Stromal cell of bone marrow (primary cell): ENCODE data around the gene SVOPL.

Experiments
- DNase-seq: peaks from one replicate; pipeline ENCODE4 v3.0.0-alpha.2; 2012; ENCODE audit warnings: low read depth

SVOPL gene

GRCh38 chr7:138658889-138659288 is 42.3 kb downstream of the SVOPL start:
- DNase-seq: no peak

GRCh38 chr7:138657854-138658386 is 43.2 kb downstream of the SVOPL start:
- no peak for DNase-seq

- no peak for DNase-seq
Observed at GRCh38 chr7:138656952-138657351, 44.2 kb downstream of the SVOPL start.

- DNase-seq: no peak
Observed at GRCh38 chr7:138654616-138655015, 46.5 kb downstream of the SVOPL start.

GRCh38 chr7:138649506-138649905 is 51.7 kb downstream of the SVOPL start:
- DNase-seq: no peak

- DNase-seq: no peak
Observed at GRCh38 chr7:138645284-138645683, 55.9 kb downstream of the SVOPL start.

GRCh38 chr7:138632826-138633602 is 68.1 kb downstream of the SVOPL start:
- DNase-seq: no peak

GRCh38 chr7:138632384-138632783 is 68.8 kb downstream of the SVOPL start:
- DNase-seq: no peak

GRCh38 chr7:138630059-138630610 is 71.0 kb downstream of the SVOPL start:
- no peak for DNase-seq

GRCh38 chr7:138627361-138627760 is 73.8 kb downstream of the SVOPL start:
- no peak for DNase-seq

GRCh38 chr7:138626846-138627245 is 74.3 kb downstream of the SVOPL start:
- DNase-seq: no peak

GRCh38 chr7:138625849-138626230 is 75.3 kb downstream of the SVOPL start:
- no peak for DNase-seq

GRCh38 chr7:138625084-138625848 is 75.9 kb downstream of the SVOPL start:
- no peak for DNase-seq

GRCh38 chr7:138622841-138623240 is 78.3 kb downstream of the SVOPL start:
- no peak for DNase-seq

- no peak for DNase-seq
Observed at GRCh38 chr7:138618933-138619332, 82.2 kb downstream of the SVOPL start.

- DNase-seq: no peak
Observed at GRCh38 chr7:138618506-138618905, 82.7 kb downstream of the SVOPL start.

- no peak for DNase-seq
Observed at GRCh38 chr7:138616085-138616484, 85.1 kb downstream of the SVOPL start.

- DNase-seq: no peak
Observed at GRCh38 chr7:138613630-138614029, 87.5 kb downstream of the SVOPL start.

- DNase-seq: no peak
Observed at GRCh38 chr7:138610671-138611170, 90.4 kb downstream of the SVOPL start.

GRCh38 chr7:138608275-138608674 is 92.9 kb downstream of the SVOPL start:
- DNase-seq: no peak

GRCh38 chr7:138607216-138608126 is 93.7 kb downstream of the SVOPL start:
- DNase-seq: no peak

- DNase-seq: no peak
Observed at GRCh38 chr7:138606236-138606635, 94.9 kb downstream of the SVOPL start.
